Loucy (cell line): ENCODE results near the gene SLC25A30.
"Not testable (repeated sequence)": the region's sequence is repeated elsewhere in the genome, so short reads cannot be mapped to it uniquely, and the experiment has no call there.

Experiments
- EZH2phosphoT487 ChIP-seq: fragments of 200-600 bp; IDR thresholded peaks from 2 replicates; pipeline ENCODE4 v1.6.1; 2018; ENCODE audit warnings: antibody characterized with exemption, mild to moderate bottlenecking, moderate library complexity, borderline replicate concordance
- TF ChIP-seq, protein P1 (sequence below): fragments of 200-600 bp; sonication (generic); conservative IDR thresholded peaks from 2 replicates; pipeline ENCODE4 v1.5.1; 2014; ENCODE audit warnings: mild to moderate bottlenecking, antibody characterized with exemption, low read length

DNA sequence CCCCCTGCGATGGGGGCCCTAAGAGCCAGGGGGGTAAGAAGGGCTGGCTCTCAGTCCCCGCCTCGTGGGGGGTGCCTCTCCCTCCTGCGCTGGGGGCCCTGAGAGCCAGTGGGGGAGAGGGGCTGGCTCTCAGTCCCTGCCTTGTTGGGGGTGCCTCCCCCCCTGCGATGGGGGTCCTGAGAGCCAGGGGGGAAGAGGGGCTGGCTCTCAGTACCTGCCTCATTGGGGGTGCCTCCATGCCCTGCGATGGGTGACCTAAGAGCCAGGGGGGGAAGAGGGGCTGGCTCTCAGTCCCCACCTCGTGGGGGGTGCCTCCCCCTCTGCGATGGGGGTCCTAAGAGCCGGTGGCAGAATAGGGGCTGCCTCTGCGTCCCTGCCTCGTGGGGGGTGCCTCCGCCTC is 40.9 kb downstream of the SLC25A30 start:
- TF ChIP-seq, protein P1, sequence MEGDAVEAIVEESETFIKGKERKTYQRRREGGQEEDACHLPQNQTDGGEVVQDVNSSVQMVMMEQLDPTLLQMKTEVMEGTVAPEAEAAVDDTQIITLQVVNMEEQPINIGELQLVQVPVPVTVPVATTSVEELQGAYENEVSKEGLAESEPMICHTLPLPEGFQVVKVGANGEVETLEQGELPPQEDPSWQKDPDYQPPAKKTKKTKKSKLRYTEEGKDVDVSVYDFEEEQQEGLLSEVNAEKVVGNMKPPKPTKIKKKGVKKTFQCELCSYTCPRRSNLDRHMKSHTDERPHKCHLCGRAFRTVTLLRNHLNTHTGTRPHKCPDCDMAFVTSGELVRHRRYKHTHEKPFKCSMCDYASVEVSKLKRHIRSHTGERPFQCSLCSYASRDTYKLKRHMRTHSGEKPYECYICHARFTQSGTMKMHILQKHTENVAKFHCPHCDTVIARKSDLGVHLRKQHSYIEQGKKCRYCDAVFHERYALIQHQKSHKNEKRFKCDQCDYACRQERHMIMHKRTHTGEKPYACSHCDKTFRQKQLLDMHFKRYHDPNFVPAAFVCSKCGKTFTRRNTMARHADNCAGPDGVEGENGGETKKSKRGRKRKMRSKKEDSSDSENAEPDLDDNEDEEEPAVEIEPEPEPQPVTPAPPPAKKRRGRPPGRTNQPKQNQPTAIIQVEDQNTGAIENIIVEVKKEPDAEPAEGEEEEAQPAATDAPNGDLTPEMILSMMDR: not testable (repeated sequence)
- TF ChIP-seq EZH2phosphoT487: not testable (repeated sequence)
